Measurements from ENCODE around the gene MNAT1. TPM values are rescaled to one million over a fixed set of nuclear protein-coding genes. Genes with fewer than 3 reads are reported as not detected.

MNAT1 gene
- polyA plus RNA-seq, 1 donor: 30.7 TPM

DNA sequence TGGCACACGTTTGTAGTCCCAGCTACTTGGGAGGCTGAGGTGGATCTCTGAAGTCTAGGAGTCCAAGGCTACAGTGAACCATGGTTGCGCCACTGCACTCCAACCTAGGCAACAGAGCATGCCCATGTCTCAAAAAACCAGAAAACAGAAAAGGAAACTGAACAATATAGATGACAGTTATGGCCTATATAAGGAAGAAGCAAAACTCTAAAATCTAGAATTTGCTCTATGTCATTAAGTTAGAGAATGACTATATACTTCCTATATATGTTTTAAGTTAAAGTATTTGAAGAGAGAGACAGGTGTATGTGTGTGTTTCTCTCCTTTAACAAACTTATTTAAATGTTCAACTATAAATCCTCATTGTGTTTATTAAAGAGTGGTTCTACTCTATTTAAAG, 65.8 kb downstream of the MNAT1 start:
- DNase-seq: no peak
- Histone ChIP-seq H3K9me3 (ENCODE audit: control insufficient read depth, low read depth, low read length) (no peaks in the 10 kb centered on the region), H3K4me3 (ENCODE audit: low read length) (no peak overlapping the region), H3K4me1 (ENCODE audit: control insufficient read depth, insufficient read depth, low read length) (no peaks in the 10 kb centered on the region), H3K27me3 (ENCODE audit: control insufficient read depth, insufficient read depth, low read length) (no peaks in the 10 kb centered on the region), H3K36me3 (ENCODE audit: control insufficient read depth, insufficient read depth, low read length) (peaks cover 5% of the 10 kb centered on the region), H3K27ac (ENCODE audit: low read length) (no peak overlapping the region)
- WGBS (ENCODE audit: insufficient coverage, low lambda C conversion rate): 50% methylated on average over 1 of the region's 2 CpGs

DNA sequence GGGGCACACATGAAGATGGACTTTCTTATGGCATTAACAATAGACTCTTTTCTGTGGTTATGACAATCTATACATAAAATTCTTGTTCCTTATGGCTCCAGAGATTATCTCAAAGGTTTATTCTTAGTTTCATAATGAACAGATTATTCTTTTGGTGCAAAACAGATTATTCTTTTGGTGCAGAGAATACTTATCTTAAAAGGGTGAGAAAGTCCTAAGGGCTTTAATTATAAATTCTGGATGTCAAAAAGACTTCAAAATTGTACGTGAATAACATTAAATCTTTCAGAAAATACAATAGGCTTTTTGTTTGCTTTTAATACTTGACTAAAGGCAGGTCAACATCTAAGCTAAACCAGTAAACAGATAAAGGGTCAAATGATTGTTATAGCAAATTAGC, 69.3 kb downstream of the MNAT1 start:
- H3K4me1 ChIP-seq (ENCODE audit: control insufficient read depth, insufficient read depth, low read length): no peaks in the 10 kb centered on the region
- no peaks in the 10 kb centered on the region for H3K9me3 ChIP-seq (ENCODE audit: control insufficient read depth, low read depth, low read length)
- no peak for DNase-seq
- WGBS (ENCODE audit: insufficient coverage, low lambda C conversion rate): 100% methylated on average over 1 of the region's 1 CpG
- no peaks in the 10 kb centered on the region for H3K36me3 ChIP-seq (ENCODE audit: control insufficient read depth, insufficient read depth, low read length)
- no peak overlapping the region for H3K27ac ChIP-seq (ENCODE audit: low read length)
- H3K4me3 ChIP-seq (ENCODE audit: low read length): no peak overlapping the region
- H3K27me3 ChIP-seq (ENCODE audit: control insufficient read depth, insufficient read depth, low read length): no peaks in the 10 kb centered on the region

DNA sequence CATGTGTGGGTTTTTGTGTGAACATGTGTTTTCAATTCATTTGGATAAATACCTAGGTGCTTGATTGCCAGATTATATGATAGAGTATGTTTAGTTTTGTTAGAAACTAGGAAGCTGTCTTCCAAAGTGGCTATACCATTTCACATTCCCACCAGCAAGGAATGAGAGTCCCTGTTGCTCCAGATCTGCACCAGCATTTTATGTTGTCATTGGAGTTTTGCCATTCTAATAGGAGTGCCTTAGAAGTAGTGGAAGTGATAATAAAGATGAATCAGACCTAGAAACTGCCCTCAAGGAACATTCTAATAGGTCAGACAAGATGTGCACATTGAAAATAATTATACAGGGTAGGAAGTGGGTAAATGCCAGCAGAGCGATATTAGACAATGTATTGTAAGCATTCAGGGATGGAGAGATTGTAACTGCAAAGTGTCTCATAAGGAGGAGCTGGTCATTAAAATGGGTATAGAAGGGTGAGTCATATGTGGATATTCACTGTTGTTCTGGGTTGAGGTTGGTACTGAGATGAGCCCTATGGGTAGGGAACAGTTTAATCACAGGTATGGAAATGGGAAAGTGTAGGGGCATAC, 71.4 kb downstream of the MNAT1 start:
- 100% methylated on average over 1 of the region's 1 CpG for WGBS (ENCODE audit: insufficient coverage, low lambda C conversion rate)
- Histone ChIP-seq H3K4me3 (ENCODE audit: low read length) (no peak overlapping the region), H3K9me3 (ENCODE audit: control insufficient read depth, low read depth, low read length) (no peaks in the 10 kb centered on the region), H3K27me3 (ENCODE audit: control insufficient read depth, insufficient read depth, low read length) (no peaks in the 10 kb centered on the region), H3K36me3 (ENCODE audit: control insufficient read depth, insufficient read depth, low read length) (no peaks in the 10 kb centered on the region), H3K27ac (ENCODE audit: low read length) (no peak overlapping the region), H3K4me1 (ENCODE audit: control insufficient read depth, insufficient read depth, low read length) (no peaks in the 10 kb centered on the region)
- DNase-seq: no peak

DNA sequence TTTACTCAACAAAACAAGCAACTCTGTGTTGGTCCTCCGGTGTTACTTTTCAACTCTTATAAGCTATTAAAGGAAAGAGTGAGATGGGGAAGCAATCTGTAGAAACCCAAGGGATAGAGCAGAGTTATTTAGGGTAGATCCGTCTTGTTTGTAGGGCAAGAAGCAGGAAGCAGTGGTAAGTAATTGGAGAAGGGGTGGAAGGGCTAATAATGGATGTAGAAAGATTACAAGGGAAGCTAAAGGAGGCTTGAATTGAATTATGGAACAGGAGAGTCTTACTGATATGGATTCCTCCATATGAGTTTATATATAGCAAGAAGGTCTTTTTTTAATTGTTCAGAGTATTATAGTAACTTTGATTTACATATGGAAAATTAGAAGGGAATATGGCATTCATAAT, 72.7 kb downstream of the MNAT1 start:
- Histone ChIP-seq H3K4me3 (ENCODE audit: low read length) (no peak overlapping the region), H3K4me1 (ENCODE audit: control insufficient read depth, insufficient read depth, low read length) (no peaks in the 10 kb centered on the region), H3K36me3 (ENCODE audit: control insufficient read depth, insufficient read depth, low read length) (peaks cover 5% of the 10 kb centered on the region), H3K27ac (ENCODE audit: low read length) (no peak overlapping the region), H3K27me3 (ENCODE audit: control insufficient read depth, insufficient read depth, low read length) (no peaks in the 10 kb centered on the region), H3K9me3 (ENCODE audit: control insufficient read depth, low read depth, low read length) (no peaks in the 10 kb centered on the region)
- 94% methylated on average over 2 of the region's 2 CpGs for WGBS (ENCODE audit: insufficient coverage, low lambda C conversion rate)
- DNase-seq: no peak

DNA sequence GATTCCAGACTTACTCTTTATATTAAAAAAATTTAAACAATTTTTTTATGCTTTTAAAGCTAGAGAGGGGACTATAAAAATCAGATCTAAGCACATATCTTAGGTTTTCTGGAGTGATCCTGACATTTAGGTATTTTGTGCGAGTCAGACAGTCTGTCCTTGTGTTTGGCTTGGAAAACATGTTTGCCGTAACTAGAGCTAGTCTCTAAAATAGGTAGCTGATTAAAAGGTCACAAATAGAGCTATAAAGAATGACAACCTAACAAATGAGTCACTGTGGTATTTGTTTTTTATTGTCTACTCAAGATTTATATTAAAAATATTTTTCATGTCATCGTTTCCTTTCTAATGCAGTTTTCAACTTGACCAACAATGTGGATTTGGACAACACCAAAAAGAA, 73.4 kb downstream of the MNAT1 start:
- Histone ChIP-seq H3K4me1 (ENCODE audit: control insufficient read depth, insufficient read depth, low read length) (no peaks in the 10 kb centered on the region), H3K36me3 (ENCODE audit: control insufficient read depth, insufficient read depth, low read length) (peaks cover 11% of the 10 kb centered on the region), H3K9me3 (ENCODE audit: control insufficient read depth, low read depth, low read length) (no peaks in the 10 kb centered on the region), H3K27me3 (ENCODE audit: control insufficient read depth, insufficient read depth, low read length) (no peaks in the 10 kb centered on the region), H3K4me3 (ENCODE audit: low read length) (no peak overlapping the region), H3K27ac (ENCODE audit: low read length) (no peak overlapping the region)
- no CpG with 5 or more reads among the region's 3 CpGs for WGBS (ENCODE audit: insufficient coverage, low lambda C conversion rate)
- no peak for DNase-seq

DNA sequence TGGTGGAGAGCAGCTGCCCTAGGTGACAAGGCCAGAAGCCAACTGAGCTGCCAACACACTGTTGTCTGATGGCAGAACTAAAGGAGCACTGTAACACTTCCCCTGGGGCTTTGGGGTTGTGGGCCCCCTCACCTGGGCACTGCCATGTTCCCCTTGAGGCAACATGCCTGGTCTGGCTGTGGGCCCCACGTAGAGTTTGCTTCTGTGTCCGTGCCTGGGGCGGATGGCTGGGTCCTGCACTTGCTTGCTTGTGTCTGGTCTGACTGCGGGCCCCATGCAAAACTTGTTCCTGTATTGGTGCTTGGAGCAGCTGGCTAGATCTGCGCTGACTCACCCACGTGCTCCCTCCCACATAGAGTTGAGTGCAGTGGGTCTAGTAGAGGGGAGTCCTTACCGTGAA, 78.4 kb downstream of the MNAT1 start:
- peak in 1 of 2 donors; percentile 1 for DNase-seq
- H3K27ac ChIP-seq (ENCODE audit: low read length): no peak overlapping the region
- no CpG with 5 or more reads among the region's 7 CpGs for WGBS (ENCODE audit: insufficient coverage, low lambda C conversion rate)
- no peaks in the 10 kb centered on the region for H3K4me1 ChIP-seq (ENCODE audit: control insufficient read depth, insufficient read depth, low read length)
- H3K4me3 ChIP-seq (ENCODE audit: low read length): no peak overlapping the region
- no peaks in the 10 kb centered on the region for H3K27me3 ChIP-seq (ENCODE audit: control insufficient read depth, insufficient read depth, low read length)
- peaks cover 16% of the 10 kb centered on the region for H3K36me3 ChIP-seq (ENCODE audit: control insufficient read depth, insufficient read depth, low read length)
- H3K9me3 ChIP-seq (ENCODE audit: control insufficient read depth, low read depth, low read length): no peaks in the 10 kb centered on the region

DNA sequence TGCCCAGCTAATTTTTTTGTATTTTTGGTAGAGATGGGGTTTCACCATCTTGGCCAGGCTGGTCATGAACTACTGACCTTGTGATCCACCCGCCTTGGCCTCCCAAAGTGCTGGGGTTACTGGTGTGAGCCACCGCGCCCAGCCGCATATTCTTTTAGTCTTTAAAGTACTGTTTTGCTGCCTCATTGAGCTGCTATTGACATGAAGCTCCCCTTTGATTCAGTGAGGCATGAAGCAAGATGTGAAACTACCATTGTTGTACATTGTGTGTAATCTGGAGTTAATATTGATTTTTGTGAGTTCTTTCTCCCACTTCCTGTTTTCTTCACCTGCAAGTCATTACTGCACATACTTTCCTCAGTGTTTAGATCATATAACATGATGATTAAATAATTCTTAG, 80.8 kb downstream of the MNAT1 start:
- no peaks in the 10 kb centered on the region for H3K4me1 ChIP-seq (ENCODE audit: control insufficient read depth, insufficient read depth, low read length)
- H3K9me3 ChIP-seq (ENCODE audit: control insufficient read depth, low read depth, low read length): no peaks in the 10 kb centered on the region
- H3K36me3 ChIP-seq (ENCODE audit: control insufficient read depth, insufficient read depth, low read length): peaks cover 16% of the 10 kb centered on the region
- no peaks in the 10 kb centered on the region for H3K27me3 ChIP-seq (ENCODE audit: control insufficient read depth, insufficient read depth, low read length)
- H3K27ac ChIP-seq (ENCODE audit: low read length): no peak overlapping the region
- DNase-seq: no peak
- no CpG with 5 or more reads among the region's 4 CpGs for WGBS (ENCODE audit: insufficient coverage, low lambda C conversion rate)
- no peak overlapping the region for H3K4me3 ChIP-seq (ENCODE audit: low read length)

DNA sequence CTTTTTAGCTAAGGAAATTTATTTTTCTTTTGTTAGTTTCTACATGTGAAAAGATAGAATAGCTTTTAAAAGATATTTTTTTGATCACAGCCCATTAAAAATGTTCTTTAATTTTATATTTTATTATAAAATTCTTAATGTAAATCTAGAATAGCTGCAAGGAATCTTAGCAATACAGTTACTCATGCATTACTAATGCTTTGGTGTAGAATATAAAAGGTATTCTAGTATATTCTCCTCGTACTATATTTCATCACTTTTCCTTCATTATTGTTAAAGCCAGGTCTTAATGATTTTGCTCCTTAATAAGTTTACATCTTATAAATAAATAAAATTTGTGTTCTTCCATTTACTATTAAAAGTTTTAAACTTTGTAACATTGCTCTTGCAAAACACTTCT, 82.6 kb downstream of the MNAT1 start:
- H3K27me3 ChIP-seq (ENCODE audit: control insufficient read depth, insufficient read depth, low read length): no peaks in the 10 kb centered on the region
- H3K9me3 ChIP-seq (ENCODE audit: control insufficient read depth, low read depth, low read length): no peaks in the 10 kb centered on the region
- WGBS (ENCODE audit: insufficient coverage, low lambda C conversion rate): no CpG with 5 or more reads among the region's 1 CpG
- no peak for DNase-seq
- H3K4me3 ChIP-seq (ENCODE audit: low read length): no peak overlapping the region
- no peak overlapping the region for H3K27ac ChIP-seq (ENCODE audit: low read length)
- H3K4me1 ChIP-seq (ENCODE audit: control insufficient read depth, insufficient read depth, low read length): no peaks in the 10 kb centered on the region
- peaks cover 13% of the 10 kb centered on the region for H3K36me3 ChIP-seq (ENCODE audit: control insufficient read depth, insufficient read depth, low read length)

DNA sequence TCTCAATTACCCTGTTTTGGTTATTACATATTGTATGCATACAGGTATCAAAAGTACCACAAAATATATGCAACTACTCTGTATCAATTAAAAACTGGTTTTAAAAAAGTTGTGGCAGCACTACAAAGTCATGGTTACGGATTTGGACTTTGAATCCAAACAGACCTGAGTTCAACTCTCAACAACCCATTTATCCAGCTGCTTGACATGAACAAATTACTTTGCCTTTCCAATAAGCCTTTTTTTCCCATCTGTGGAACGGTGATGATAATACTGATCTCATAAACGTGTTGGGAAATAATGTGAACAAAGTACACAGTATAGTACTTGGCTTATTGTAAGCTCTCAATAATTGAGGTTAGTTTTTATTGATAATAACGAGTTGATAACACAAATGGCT, 85.0 kb downstream of the MNAT1 start:
- peak; percentile 56 to 87 for DNase-seq
- no peaks in the 10 kb centered on the region for H3K4me1 ChIP-seq (ENCODE audit: control insufficient read depth, insufficient read depth, low read length)
- H3K4me3 ChIP-seq (ENCODE audit: low read length): no peak overlapping the region
- no peaks in the 10 kb centered on the region for H3K9me3 ChIP-seq (ENCODE audit: control insufficient read depth, low read depth, low read length)
- no peaks in the 10 kb centered on the region for H3K36me3 ChIP-seq (ENCODE audit: control insufficient read depth, insufficient read depth, low read length)
- 30% methylated on average over 2 of the region's 4 CpGs for WGBS (ENCODE audit: insufficient coverage, low lambda C conversion rate)
- no peaks in the 10 kb centered on the region for H3K27me3 ChIP-seq (ENCODE audit: control insufficient read depth, insufficient read depth, low read length)
- no peak overlapping the region for H3K27ac ChIP-seq (ENCODE audit: low read length)

DNA sequence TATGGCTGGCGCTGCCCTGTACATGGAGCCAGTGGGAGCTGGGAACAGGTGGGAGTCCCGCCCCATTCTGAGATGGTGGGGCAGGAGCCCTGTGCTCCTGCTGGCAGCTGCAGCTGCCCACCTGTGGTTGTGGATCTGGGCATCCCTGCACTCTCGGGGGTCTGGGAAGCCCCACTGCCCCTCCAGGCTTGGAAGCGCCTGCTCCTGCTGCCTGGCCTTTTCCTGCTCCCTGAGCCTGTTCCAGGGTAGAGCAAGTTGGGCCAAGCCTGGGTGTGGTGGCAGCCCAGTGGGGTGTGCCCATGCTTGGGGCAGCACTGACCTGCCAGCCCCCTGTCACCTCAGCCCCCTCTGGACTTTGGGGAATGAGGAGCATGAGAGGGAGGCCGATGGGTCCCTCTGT, 104.0 kb downstream of the MNAT1 start:
- H3K4me3 ChIP-seq (ENCODE audit: low read length): no peak overlapping the region
- no peak overlapping the region for H3K27ac ChIP-seq (ENCODE audit: low read length)
- H3K27me3 ChIP-seq (ENCODE audit: control insufficient read depth, insufficient read depth, low read length): no peaks in the 10 kb centered on the region
- H3K36me3 ChIP-seq (ENCODE audit: control insufficient read depth, insufficient read depth, low read length): peaks cover 23% of the 10 kb centered on the region
- DNase-seq: no peak
- H3K9me3 ChIP-seq (ENCODE audit: control insufficient read depth, low read depth, low read length): no peaks in the 10 kb centered on the region
- no peaks in the 10 kb centered on the region for H3K4me1 ChIP-seq (ENCODE audit: control insufficient read depth, insufficient read depth, low read length)
- no CpG with 5 or more reads among the region's 5 CpGs for WGBS (ENCODE audit: insufficient coverage, low lambda C conversion rate)

DNA sequence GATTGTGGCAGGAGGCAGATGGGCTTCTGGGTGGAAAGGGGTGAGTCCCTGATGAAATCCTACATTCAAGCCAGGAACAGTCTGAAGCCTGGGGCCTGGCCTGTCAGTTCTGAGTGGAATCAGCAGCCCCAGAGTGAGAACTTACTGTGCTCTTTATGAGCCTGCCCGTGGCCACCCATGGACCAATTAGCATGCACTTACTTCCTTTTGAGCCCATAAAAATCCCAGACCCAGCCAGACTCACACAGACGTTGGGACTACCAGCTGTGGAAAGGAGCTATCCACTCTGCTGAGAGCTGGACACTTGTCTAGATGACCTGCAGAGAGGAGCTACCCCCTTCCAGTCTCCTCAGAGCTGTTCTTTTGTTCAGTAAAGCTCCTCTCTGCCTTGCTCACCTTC, 104.5 kb downstream of the MNAT1 start:
- WGBS (ENCODE audit: insufficient coverage, low lambda C conversion rate): no CpG with 5 or more reads among the region's 2 CpGs
- peaks cover 23% of the 10 kb centered on the region for H3K36me3 ChIP-seq (ENCODE audit: control insufficient read depth, insufficient read depth, low read length)
- no peaks in the 10 kb centered on the region for H3K4me1 ChIP-seq (ENCODE audit: control insufficient read depth, insufficient read depth, low read length)
- no peak for DNase-seq
- no peaks in the 10 kb centered on the region for H3K27me3 ChIP-seq (ENCODE audit: control insufficient read depth, insufficient read depth, low read length)
- H3K9me3 ChIP-seq (ENCODE audit: control insufficient read depth, low read depth, low read length): no peaks in the 10 kb centered on the region
- H3K4me3 ChIP-seq (ENCODE audit: low read length): no peak overlapping the region
- no peak overlapping the region for H3K27ac ChIP-seq (ENCODE audit: low read length)
